ENCODE data around the gene CRHR2.

DNA sequence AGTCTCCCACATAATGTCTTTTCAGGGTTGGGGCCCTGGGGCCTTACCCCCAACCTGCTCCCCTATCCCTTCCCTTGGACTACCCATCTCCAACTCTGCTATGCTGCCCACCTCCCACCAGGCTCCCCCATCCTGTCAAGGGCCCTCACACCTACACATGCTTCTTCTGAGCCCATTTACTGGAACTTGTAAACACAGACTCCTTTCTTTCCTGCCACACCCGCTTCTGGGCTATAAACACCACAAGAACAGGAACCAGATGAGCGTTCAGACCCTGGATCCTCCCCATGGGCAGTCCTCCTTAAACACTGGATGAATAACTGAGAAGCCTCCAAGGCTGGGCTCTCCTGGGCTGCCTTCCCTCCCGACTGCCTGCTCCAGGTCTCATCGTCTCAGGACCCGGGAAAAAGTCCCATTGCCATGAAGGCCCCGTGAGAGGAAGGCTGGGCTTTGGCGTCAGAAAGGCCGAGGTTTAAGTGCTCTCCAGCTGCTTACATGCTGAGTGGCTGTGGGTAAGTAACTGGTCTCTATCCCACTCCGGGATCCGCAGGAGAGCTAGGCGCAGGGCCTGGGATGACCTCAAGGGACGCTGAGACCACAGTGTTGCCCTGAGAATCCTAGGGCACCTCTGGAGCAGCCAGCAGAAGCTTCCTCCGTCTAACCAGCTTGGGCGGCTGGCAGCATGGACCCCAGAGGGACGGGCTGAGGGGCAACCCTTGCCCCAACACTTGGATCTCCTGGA lies 15.6 kb upstream of the CRHR2 start:
- TF ChIP-seq CTCF (conservative IDR thresholded peaks at IDR 0.05; ENCODE audit: low read depth in 2 of 2) = 0 out of 4 replicates have a peak, but pooled peaks have one; percentile 7 to 14
- TF ChIP-seq REST (IDR thresholded peaks at IDR 0.05; ENCODE audit: unreplicated experiment) = no peak
- no peak for TF ChIP-seq EZH2 (IDR thresholded peaks at IDR 0.05; ENCODE audit: low read depth, unreplicated experiment)
- TF ChIP-seq POLR2AphosphoS5 (IDR thresholded peaks at IDR 0.05; ENCODE audit: low read depth) = no peak
- no peak for TF ChIP-seq EZH2phosphoT487 (IDR thresholded peaks at IDR 0.05; ENCODE audit: unreplicated experiment)
- TF ChIP-seq ZNF331 (CRISPR knock-in tag; IDR thresholded peaks at IDR 0.05; ENCODE audit: low read depth) = no peak
- no peak for TF ChIP-seq CREB1 (CRISPR knock-in tag; IDR thresholded peaks at IDR 0.05; ENCODE audit: low read depth)
- TF ChIP-seq ZNF114 (CRISPR knock-in tag; IDR thresholded peaks at IDR 0.05) = no peak
- no peak for TF ChIP-seq JUNB (IDR thresholded peaks at IDR 0.05; ENCODE audit: unreplicated experiment)

Measured in GM23338 (cell line).